PC-3 (cell line): Measurements from ENCODE around the gene ATP6V1F. TPM values are rescaled to one million over a fixed set of nuclear protein-coding genes. Genes with fewer than 3 reads are reported as not detected.
A peak's percentile ranks its signal among the peaks of the same experiment; 100 is the strongest.

Experiments
- ATAC-seq: fragments of 200-7000 bp; cut with Tn5 transposase; 2 replicates; pipeline ENCODE4 v1.9.1; 2020; ENCODE audit warnings: mild to moderate bottlenecking, moderate library complexity
- BruUV-seq: library from RNA; stranded (reverse); fragments of 400-500 nt; replicated peaks from 2 replicates; lab custom pipeline; 2021; lab: Mats Ljungman, UMichigan
- CTCF ChIA-PET: fragments of 300-600 bp; sonication (Branson Sonifier 250); formaldehyde crosslinking; loops from one replicate; lab custom pipeline; 2022; ENCODE audit warnings: antibody characterized with exemption; lab: Charles Lee
- POLR2A ChIA-PET: fragments of 300-600 bp; sonication (Branson Sonifier 250); formaldehyde crosslinking; loops from one replicate; lab custom pipeline; 2022; ENCODE audit warnings: antibody characterized with exemption; ENCODE audit not compliant: unreplicated experiment; lab: Charles Lee
- DNase-seq: peaks from one replicate; pipeline ENCODE4 v3.0.0-alpha.2; 2015
- H2AFZ ChIP-seq: fragments of 300-600 bp; sonication (generic); 2 replicates; pipeline ENCODE4 v1.6.0; 2016; ENCODE audit warnings: antibody characterized with exemption, low read length
- H3F3A ChIP-seq: fragments of 300-600 bp; sonication (generic); one replicate; pipeline ENCODE4 v1.6.0; 2017; ENCODE audit warnings: antibody characterized with exemption, low read length, control low read depth, mild to moderate bottlenecking; ENCODE audit not compliant: unreplicated experiment
- H3K27ac ChIP-seq: fragments of 300-600 bp; sonication (generic); 2 replicates; pipeline ENCODE4 v1.5.1; 2016; ENCODE audit warnings: mild to moderate bottlenecking, low read length
- H3K27me3 ChIP-seq: fragments of 300-600 bp; sonication (generic); 2 replicates; pipeline ENCODE4 v1.6.1; 2016; ENCODE audit warnings: low read length, mixed read lengths
- H3K36me3 ChIP-seq: fragments of 300-600 bp; sonication (generic); 2 replicates; pipeline ENCODE4 v1.6.1; 2016; ENCODE audit warnings: low read depth, mixed run types, low read length, mixed read lengths
- H3K4me1 ChIP-seq: fragments of 300-600 bp; sonication (generic); 2 replicates; pipeline ENCODE4 v1.5.1; 2016; ENCODE audit warnings: low read length; ENCODE audit not compliant: insufficient read depth
- H3K4me2 ChIP-seq: fragments of 300-600 bp; sonication (generic); 2 replicates; pipeline ENCODE4 v1.6.0; 2016; ENCODE audit warnings: low read length
- H3K4me3 ChIP-seq: fragments of 300-600 bp; sonication (generic); 2 replicates; pipeline ENCODE4 v1.5.1; 2016; ENCODE audit warnings: mild to moderate bottlenecking, low read length, mixed read lengths
- H3K79me2 ChIP-seq: fragments of 300-600 bp; sonication (generic); 2 replicates; pipeline ENCODE4 v1.6.1; 2017; ENCODE audit warnings: low read length, mixed read lengths
- H3K9ac ChIP-seq: fragments of 300-600 bp; sonication (generic); 2 replicates; pipeline ENCODE4 v1.6.0; 2016; ENCODE audit warnings: mild to moderate bottlenecking, low read length
- H3K9me2 ChIP-seq: fragments of 300-600 bp; sonication (generic); replicated peaks from 2 replicates; pipeline ENCODE4 v1.6.1; 2016; ENCODE audit warnings: mixed run types, low read length, mixed read lengths
- H3K9me3 ChIP-seq: fragments of 300-600 bp; sonication (generic); 2 replicates; pipeline ENCODE4 v1.6.1; 2016; ENCODE audit warnings: low read length, mixed read lengths
- H4K20me1 ChIP-seq: fragments of 300-600 bp; sonication (generic); 2 replicates; pipeline ENCODE4 v1.6.1; 2016; ENCODE audit warnings: low read length, mixed read lengths
- EZH2 ChIP-seq: fragments of 300-600 bp; sonication (generic); IDR thresholded peaks from one replicate; pipeline ENCODE4 v1.6.1; 2017; ENCODE audit warnings: antibody characterized with exemption, mild to moderate bottlenecking, low read length; ENCODE audit not compliant: unreplicated experiment
- EZH2phosphoT487 ChIP-seq: fragments of 300-600 bp; sonication (generic); IDR thresholded peaks from 2 replicates; pipeline ENCODE4 v1.6.1; 2018; ENCODE audit warnings: mild to moderate bottlenecking, antibody characterized with exemption, low read length, borderline replicate concordance
- intact Hi-C: fragments of 100-400 bp; cut with micrococcal nuclease; formaldehyde crosslinking; loops from 2 replicates; pipeline ENCODE4 v1.9.0; 2023
- total RNA-seq: library from RNA; depleted of rRNA; stranded (reverse); fragments of >200 nt; gene quantifications from 2 replicates; pipeline ENCODE4 v1.2.3, GENCODE V29; 2014
- TF ChIP-seq, protein P1 (sequence below): fragments of 300-600 bp; sonication (generic); conservative IDR thresholded peaks from 2 replicates; pipeline ENCODE4 v1.5.1; 2017; ENCODE audit warnings: antibody characterized with exemption, low read depth, mild to moderate bottlenecking, low read length

Gene ATP6V1F
- total RNA-seq, 1 experiment from 2014 or later = 131 TPM

DNA sequence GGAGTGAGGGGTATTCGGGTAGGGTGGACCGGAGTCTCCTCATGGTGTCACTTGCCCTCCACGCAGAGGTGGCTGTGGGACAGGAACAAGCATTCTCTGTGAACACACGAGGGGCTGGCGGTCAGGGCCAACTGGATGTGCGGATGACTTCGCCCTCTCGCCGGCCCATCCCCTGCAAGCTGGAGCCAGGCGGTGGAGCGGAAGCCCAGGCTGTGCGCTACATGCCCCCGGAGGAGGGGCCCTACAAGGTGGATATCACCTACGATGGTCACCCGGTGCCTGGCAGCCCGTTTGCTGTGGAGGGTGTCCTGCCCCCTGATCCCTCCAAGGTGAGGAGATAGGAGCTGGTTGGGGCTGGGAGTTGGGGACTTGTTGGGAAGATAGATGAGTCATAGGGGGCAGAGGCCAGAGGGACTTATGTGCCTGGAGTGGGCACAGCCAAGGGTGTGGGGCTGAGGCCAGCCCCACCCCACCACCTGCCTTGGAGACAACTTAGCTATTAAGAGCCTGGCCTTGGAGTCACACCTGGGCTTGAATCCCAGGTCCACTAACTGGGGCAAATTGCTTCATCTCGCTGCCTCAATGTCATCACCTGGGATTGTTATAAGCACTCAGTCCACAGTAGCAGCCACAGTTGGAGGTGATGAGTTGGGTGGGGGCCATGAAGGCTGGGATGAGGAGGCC is 18.6 kb upstream of the ATP6V1F start:
- ATAC-seq (no peak), DNase-seq (no peak)
- H3K79me2 ChIP-seq = no peaks in the 10 kb centered on the region
- no peaks in the 10 kb centered on the region for H3K27me3 ChIP-seq
- H3K9ac ChIP-seq = no peak overlapping the region
- BruUV-seq = TSS peak; percentile 36
- H3K9me2 ChIP-seq = no peaks in the 10 kb centered on the region
- H3K4me3 ChIP-seq = no peak overlapping the region
- intact Hi-C loops = no loop called here
- no peaks in the 10 kb centered on the region for H3K9me3 ChIP-seq
- ChIA-PET CTCF (no interaction called here), POLR2A (no interaction called here)
- no peak overlapping the region for H3K27ac ChIP-seq
- TF ChIP-seq EZH2phosphoT487 = no peak
- TF ChIP-seq EZH2 = no peak
- TF ChIP-seq, protein P1, sequence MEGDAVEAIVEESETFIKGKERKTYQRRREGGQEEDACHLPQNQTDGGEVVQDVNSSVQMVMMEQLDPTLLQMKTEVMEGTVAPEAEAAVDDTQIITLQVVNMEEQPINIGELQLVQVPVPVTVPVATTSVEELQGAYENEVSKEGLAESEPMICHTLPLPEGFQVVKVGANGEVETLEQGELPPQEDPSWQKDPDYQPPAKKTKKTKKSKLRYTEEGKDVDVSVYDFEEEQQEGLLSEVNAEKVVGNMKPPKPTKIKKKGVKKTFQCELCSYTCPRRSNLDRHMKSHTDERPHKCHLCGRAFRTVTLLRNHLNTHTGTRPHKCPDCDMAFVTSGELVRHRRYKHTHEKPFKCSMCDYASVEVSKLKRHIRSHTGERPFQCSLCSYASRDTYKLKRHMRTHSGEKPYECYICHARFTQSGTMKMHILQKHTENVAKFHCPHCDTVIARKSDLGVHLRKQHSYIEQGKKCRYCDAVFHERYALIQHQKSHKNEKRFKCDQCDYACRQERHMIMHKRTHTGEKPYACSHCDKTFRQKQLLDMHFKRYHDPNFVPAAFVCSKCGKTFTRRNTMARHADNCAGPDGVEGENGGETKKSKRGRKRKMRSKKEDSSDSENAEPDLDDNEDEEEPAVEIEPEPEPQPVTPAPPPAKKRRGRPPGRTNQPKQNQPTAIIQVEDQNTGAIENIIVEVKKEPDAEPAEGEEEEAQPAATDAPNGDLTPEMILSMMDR = no peak
- H3F3A ChIP-seq = no peaks in the 10 kb centered on the region
- H3K4me1 ChIP-seq = no peaks in the 10 kb centered on the region
- peaks cover 18% of the 10 kb centered on the region for H3K36me3 ChIP-seq
- H3K4me2 ChIP-seq = no peak overlapping the region
- H2AFZ ChIP-seq = no peak overlapping the region
- H4K20me1 ChIP-seq = no peaks in the 10 kb centered on the region

DNA sequence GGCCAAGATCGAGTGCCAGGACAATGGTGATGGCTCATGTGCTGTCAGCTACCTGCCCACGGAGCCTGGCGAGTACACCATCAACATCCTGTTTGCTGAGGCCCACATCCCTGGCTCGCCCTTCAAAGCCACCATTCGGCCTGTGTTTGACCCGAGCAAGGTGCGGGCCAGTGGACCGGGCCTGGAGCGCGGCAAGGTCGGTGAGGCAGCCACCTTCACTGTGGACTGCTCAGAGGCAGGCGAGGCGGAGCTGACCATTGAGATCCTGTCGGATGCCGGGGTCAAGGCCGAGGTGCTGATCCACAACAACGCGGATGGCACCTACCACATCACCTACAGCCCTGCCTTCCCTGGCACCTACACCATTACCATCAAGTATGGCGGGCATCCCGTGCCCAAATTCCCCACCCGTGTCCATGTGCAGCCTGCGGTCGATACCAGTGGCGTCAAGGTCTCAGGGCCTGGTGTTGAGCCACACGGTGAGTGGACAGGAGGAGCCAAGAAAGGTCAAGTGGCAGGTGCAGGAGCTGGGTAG is 17.8 kb upstream of the ATP6V1F start:
- Histone ChIP-seq H3K4me1 (no peaks in the 10 kb centered on the region), H3K9me2 (no peaks in the 10 kb centered on the region), H3F3A (no peaks in the 10 kb centered on the region), H3K27ac (no peak overlapping the region), H3K27me3 (no peaks in the 10 kb centered on the region), H4K20me1 (no peaks in the 10 kb centered on the region), H3K9me3 (no peaks in the 10 kb centered on the region), H2AFZ (no peak overlapping the region), H3K36me3 (peaks cover 16% of the 10 kb centered on the region), H3K4me3 (no peak overlapping the region), H3K4me2 (no peak overlapping the region), H3K9ac (no peak overlapping the region), H3K79me2 (no peaks in the 10 kb centered on the region)
- TF ChIP-seq, protein P1 = no peak
- no peak for TF ChIP-seq EZH2
- no peak for TF ChIP-seq EZH2phosphoT487
- POLR2A ChIA-PET = interaction anchor here (0.6 kb wide), 1 partner anchor 77 kb away, joined by 4 read pairs; no protein-coding TSS in a partner anchor
- intact Hi-C loops = no loop called here
- ATAC-seq = no peak
- no peak for DNase-seq
- BruUV-seq = no TSS peak
- CTCF ChIA-PET = no interaction called here

DNA sequence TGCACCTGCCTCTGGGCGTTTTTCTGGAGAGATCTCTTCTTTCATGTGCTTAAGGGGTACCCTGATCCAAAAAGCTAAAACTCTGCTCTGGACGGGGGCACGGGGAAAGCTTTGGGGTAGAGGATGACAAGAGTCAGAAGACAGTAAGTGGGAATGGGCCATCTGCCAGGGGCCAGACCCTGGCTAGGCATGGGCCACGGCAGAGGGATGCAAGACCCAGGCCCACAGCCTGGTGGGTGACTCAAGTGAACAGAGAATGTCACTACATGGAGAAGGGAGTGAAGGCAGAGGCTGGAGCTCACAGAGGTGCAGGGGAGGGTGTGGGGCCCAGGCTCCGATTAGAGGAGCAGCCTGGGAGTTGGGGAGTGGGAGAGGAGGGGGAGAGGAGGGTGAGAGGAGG is 17.2 kb upstream of the ATP6V1F start:
- H3K4me3 ChIP-seq = no peak overlapping the region
- H3K36me3 ChIP-seq = peaks cover 16% of the 10 kb centered on the region
- TF ChIP-seq EZH2 = no peak
- H3K4me2 ChIP-seq = no peak overlapping the region
- ChIA-PET POLR2A (no interaction called here), CTCF (no interaction called here)
- no peaks in the 10 kb centered on the region for H3K79me2 ChIP-seq
- no peaks in the 10 kb centered on the region for H3K27me3 ChIP-seq
- intact Hi-C loops = no loop called here
- H3F3A ChIP-seq = no peaks in the 10 kb centered on the region
- no peaks in the 10 kb centered on the region for H3K4me1 ChIP-seq
- H3K9me2 ChIP-seq = no peaks in the 10 kb centered on the region
- BruUV-seq = no TSS peak
- no peaks in the 10 kb centered on the region for H3K9me3 ChIP-seq
- H3K9ac ChIP-seq = no peak overlapping the region
- H3K27ac ChIP-seq = no peak overlapping the region
- no peak for DNase-seq
- H4K20me1 ChIP-seq = no peaks in the 10 kb centered on the region
- ATAC-seq = no peak
- H2AFZ ChIP-seq = no peak overlapping the region
